GM21786 (cell line): ENCODE data around the gene HDGFL2.

Experiments
- ATAC-seq: cut with Tn5 transposase; IDR thresholded peaks from one replicate; pipeline ENCODE4 v1.9.1; 2021; ENCODE audit not compliant: unreplicated experiment

The HDGFL2 gene

DNA sequence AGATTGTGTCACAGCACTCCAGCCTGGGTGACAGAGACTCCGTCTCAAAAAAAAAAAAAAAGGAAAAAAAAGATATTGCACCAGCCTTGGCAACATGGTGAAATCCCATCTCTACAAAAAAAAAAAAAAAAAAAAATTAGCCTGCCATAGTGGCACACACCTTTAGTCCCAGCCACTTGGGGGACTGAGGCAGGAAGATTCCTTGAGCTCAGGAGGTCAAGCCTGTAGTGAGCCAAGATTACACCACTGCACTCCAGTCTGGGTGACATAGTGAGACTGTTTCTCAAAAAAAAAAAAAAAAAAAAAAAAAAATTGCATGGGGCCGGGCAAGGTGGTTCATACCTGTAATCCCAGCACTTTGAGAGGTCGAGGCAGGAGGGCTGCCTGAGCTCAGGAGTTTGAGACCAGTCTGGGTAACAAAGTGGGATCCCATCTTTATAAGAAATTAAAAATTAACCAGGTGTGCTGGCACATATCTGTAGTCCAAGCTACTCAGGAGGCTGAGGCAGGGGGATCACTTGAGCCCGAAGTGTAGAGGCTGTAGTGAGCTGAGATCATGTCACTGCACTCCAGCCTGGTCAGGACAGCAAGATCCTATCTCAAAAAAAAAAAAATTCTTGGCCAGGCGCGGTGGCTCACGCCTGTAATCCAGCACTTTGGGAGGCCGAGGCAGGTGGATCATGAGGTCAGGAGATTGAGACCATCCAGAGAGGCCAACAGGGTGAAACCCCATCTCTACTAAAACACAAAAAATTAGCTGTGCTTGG, 7.1 kb upstream of the HDGFL2 start:
- no peak for ATAC-seq

DNA sequence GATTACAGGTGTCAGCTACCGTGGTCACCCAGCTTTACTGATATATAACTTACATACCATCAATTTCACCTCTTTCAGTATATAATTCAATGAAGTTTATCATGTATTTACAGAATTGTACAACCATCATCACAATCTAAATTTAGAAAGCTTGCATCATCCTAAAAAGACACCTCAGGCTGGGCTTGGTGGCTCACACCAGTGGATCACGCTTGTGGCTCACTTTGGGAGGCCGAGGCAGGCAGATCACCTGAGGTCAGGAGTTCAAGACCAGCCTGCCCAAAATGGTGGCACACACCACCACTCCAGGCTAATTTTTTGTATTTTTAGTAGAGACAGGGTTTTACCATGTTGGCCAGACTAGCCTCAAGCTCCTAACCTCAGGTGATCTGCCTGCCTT, 4.3 kb upstream of the HDGFL2 start:
- ATAC-seq: no peak

DNA sequence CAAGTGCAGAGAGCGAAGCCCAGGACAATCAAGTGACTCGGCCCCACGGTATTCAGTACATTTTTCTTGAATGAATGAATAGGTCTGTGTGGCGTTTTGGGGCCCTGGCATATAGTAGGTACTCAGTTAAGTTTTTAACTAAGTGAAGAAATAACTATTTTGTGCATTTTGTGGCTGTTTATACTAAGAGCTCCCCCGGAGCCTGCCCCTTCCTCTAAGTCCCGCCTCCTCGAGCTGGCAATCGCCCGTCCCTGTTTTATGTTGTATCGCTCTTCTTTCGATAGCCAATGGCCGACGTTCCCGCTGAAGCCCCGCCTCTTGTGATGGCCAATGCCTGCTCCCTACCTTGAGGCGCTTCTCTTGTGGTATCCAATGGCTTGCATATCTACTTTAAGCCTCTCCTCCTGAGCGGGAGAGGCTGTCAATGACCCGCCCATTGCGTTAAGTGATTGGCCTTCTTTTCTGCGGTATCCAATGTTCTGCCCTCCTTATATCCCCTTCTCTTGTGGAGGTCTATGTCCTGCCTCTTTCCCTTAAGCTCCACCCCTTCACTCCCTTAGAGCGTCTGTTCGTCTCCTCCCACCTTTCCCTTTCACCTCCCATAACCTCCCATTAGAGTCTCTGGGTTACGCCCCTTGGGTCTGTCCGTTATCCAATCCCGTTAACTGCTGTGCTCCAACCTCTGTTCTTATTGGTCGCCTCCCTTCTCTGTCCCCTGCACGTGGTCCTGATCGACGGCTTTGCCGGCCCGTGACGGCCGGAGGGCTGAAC, 509 bp upstream of the HDGFL2 start:
- peak; percentile 80 for ATAC-seq

DNA sequence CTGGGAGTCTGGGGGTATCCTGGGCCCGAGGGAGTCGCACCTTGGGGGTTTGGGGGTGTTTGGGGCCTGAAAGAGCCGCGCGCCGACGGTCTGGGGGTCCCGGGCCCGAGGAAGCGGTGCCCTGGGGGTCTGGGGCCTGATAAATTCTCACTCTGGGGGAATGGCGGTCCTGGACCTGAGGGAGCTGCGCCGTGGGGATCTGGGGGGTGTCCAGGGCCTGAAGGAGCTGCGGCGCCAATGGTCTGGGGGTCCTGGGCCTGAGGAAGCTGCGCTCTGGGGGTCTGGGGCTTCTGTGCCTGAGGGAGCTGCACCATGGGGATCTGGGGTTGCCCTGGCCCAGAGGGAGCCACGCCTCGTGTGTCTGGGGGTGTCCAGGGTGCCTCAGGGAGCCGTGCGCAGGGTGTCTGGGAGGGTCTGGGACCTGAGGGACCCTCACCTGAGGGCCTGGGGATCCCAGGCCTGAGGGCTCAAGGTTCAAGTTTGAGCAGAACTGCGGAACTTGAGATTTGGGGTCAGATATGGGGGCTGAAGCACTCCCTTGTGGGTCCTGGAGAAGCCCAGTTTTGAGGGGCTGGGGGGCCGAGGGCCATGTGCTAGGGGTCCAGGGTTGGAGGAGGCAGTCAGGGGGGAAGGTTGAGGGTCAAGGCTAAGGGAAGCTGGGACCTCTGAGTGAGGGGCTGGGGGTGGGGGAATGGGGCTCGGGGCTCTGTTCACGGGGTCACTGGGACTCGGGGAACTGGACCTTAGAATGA, 1.1 kb downstream of the HDGFL2 start:
- no peak for ATAC-seq

DNA sequence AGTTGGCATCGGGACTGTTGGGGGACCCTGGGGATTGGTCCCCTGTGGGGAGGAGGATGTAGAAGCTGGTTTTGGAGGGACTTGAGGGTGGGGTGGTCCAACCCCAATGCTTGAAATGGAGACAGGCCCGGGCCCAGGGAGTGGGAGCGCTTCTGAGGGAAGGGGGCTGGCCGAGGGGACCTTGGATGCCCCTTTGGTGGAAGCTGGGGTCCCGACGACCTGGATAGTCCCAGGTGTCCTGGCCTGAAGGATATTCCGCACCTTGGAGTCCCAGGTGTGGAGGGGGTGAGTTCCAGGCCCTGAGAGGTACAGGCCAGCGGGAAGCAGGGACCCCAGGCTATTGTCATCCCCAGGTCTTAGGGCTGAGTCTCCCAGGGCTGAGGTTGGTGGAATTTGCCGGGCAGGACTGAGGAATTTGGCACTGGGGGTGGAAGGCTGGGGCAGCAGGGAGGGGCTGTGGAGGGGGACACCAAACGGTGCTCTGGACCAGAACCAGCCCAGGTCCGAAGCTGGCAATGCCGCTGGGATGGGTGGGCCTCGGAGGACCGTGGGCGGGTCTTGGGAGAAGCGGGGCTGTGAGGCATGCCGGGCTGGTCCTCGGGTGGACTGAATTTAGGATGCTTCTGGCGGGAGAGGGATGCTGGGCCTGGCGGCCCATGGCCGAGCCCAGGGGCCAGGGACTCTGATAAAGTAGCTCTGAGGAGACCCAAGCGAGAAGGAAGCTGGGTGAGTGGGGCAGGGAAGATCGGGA, 1.8 kb downstream of the HDGFL2 start:
- ATAC-seq: no peak

DNA sequence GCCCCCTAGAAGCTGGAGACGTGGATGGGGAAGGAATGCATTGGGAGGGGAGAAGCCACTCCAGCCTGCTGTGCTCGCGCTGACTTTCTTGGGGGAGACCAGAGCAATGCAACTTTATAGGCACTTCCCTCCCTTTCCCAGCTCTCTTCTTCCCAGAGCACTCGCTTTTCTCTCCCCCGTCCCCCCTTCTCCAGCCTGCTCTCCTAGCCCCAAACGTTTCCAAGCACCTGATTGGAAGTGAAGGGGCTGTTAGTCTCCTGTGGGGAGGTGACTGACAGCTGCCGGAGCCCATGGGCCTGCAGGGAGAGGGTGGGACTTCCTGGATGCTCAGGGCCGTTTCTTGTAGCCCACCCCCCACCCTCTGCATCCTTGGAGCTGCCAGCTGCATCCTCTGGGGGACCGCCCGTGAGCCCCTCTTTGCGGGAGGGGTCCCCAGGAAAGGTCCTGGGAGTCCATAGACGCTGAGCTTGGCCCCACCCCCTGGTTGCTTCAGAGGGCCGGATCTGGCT, 2.5 kb downstream of the HDGFL2 start:
- no peak for ATAC-seq

DNA sequence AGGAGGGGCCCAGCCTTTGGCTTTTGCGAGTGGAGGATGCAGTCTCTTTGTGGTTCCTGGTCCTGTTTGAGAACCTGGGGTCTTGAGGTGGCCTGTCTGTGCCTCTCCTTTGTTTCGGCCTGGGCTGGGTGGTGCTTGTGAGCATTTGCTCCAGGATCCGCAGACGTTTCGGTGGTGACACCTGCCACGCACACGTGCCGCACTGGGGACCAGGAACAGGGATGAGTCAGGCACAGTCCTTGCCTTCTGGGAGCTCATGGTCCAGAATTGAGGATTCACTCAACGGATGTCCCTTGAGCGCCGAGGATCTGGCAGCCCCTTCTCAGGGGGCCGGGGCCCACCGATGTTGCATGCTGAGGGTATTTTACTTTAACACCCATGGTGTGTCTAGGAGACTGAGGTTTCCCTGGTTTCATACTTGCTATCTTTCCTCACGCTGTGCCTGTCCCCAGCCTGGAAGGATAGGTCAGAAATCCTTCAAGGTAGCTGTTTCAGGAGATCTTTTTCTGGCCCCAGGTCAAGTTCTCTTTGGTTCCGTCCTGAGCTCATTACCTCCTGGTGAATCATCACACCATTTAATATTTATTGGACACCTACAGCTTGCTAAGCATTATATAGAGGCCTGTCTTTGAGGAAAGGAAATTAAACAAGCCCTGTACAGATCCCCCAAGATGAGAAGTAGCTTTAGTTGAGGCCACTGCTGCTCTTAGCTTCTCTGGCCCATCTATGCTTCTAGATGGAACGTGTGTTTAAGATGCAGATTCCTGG, 5.1 kb downstream of the HDGFL2 start:
- no peak for ATAC-seq

DNA sequence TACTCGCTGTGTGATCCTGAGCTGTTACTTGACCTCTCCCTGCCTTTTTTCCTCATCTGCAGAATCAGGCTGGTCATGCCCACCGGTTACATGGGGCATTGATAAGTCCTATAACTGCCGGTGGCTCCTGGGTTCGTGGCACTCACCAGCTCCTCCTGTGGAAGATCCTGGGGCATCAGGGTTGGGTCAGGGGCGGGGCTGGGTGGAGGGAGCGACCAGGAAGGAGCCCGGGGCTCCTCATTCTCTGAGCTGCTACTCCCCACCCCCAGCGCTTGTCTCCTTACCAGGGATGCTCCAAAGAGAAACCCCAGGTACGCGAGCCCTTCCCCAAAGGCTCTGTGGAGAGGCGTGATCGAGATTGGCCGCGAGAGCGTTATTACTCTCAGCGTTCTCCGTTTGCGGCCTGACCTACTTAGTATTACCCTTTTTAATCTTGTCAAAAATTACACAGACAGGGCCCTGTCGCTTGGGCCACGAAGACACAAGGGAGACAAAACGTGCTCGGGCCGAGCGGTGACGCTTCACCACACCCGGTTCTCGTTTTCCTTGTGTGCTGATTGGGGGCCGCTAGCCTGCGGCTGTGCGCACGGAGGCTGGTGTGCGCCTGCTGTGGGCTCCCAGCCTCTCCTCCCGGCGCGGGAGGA, 10.7 kb downstream of the HDGFL2 start:
- no peak for ATAC-seq

DNA sequence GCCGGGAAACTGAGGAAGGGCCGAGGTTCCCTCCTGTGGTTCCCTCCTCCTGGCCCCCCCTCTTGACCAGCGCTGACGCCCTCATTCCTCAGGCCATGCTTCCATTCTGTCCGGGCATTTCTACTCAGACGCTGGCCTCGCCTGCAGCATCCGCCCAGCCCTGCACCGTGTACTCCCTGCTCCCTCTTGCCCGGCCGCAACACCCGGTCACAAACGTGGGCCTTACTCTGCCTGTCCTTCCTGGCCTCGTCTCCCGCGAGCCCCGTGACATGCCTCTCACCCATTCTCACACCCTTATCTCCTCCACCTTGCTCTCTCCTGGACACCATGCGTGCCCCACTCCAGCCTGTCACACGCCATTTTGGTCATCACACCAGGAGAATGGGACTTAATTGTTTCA, 11.3 kb downstream of the HDGFL2 start:
- ATAC-seq: no peak

DNA sequence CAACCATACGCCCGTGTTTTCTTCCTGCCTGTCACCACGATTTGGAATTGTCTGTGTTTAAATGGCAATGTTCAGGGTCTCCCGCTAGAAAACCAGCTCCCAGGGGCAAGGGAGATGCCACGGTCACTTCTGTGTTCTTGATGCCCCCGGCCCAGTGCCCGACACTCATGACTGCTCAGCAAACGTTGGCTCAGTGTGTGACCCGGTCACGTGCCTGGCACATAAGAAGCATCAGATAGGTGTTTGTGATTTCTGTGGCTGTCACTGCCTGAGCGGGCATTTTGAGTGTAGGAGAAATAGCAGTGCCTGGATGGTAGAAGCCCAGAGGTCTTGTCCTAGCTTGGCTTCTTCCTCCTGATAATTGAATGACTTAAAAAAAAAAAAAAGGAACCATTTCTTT, 15.5 kb downstream of the HDGFL2 start:
- no peak for ATAC-seq

DNA sequence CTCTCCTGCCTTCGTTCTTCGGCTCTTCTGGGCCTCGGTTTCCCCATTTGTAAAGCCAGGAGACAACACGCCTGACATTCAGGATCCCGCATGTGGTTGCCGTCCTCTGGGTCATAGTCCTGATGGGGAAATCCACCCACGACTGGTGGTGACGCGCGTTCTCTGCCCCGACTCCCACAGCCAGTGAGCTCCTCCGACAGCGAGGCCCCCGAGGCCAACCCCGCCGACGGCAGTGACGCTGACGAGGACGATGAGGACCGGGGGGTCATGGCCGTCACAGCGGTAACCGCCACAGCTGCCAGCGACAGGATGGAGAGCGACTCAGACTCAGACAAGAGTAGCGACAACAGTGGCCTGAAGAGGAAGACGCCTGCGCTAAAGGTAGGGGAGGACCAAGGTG, 16.4 kb downstream of the HDGFL2 start:
- ATAC-seq: no peak

DNA sequence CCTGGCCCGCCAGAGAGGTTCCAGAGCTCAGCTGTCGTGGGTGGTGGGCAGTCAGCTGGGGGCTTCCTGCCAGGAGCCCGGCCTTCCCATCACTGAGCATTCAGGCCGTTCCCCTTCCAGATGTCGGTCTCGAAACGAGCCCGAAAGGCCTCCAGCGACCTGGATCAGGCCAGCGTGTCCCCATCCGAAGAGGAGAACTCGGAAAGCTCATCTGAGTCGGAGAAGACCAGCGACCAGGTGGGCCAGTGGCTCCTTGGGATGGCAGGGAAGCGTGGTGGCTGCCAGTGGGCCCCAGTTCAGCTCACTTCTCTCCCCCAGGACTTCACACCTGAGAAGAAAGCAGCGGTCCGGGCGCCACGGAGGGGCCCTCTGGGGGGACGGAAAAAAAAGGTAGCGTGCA, 19.3 kb downstream of the HDGFL2 start:
- ATAC-seq: no peak

DNA sequence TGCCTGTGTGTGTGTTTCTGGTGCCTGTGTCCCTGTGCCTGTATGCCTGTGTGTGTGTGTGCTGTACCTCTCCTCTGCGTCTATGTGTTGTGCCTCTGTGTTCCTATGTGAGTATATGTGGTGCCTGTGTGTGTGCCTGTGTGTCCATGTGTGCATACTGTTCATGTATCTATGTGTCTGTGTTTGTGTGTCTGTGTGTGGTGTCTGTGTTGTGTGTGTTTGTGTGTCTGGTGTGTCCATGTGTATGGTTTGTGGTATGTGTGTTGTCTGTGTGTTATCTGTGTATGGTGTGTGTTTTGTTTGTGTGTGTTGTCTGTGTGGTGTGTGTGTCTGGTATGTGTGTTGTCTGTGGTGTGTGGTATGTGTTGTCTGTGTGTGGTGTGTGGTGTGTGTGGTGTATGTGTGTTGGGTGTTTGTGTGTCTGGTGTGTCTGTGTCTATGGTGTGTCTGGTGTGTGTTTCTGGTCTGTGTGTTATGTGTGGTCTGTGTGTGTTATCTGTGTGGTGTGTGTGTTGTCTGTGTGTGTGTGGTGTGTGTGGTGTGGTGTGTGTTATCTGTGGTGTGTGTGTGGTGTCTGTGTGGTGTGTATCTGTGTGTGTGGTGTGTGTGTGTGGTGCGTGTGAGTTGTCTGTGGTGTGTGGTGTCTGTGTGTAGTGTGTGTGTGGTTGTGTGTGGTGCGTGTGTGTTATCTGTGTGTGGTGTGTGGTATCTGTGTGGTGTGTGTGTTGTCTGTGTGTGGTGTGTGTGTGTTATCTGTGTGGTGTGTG, 20.4 kb downstream of the HDGFL2 start:
- ATAC-seq: no peak

DNA sequence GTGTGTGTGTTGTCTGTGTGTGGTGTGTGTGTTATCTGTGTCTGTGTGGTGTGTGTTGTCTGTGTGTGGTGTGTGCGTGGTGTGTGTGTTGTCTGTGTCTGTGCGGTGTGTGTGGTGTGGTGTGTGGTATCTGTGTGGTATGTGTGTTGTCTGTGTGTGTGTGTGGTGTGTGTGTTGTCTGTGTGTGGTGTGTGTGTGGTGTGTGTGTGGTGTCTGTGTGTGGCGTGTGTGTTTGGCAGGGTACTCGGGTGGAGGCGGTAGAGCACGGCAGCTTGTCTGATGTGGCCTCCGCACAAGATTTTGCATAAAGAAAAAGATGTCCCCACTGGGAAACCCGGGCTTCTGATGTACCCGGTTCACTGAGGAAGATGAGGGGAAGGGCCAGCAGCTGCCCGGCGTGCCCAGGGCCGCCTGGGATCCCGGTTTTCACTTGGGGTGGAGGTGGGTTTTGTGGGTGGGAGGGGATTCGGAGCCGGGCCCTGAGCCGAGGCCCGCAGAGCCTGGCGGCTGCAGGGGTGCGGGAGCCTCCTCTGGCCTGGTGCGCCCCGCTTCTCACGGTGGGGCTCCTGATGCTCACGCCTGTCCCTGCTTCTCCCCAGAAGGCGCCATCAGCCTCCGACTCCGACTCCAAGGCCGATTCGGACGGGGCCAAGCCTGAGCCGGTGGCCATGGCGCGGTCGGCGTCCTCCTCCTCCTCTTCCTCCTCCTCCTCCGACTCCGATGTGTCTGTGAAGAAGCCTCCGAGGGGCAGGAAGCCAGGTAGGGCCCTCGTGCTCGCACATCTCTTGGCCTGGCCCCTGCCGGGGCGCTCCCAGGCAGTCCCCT, 21.2 kb downstream of the HDGFL2 start:
- ATAC-seq: no peak

DNA sequence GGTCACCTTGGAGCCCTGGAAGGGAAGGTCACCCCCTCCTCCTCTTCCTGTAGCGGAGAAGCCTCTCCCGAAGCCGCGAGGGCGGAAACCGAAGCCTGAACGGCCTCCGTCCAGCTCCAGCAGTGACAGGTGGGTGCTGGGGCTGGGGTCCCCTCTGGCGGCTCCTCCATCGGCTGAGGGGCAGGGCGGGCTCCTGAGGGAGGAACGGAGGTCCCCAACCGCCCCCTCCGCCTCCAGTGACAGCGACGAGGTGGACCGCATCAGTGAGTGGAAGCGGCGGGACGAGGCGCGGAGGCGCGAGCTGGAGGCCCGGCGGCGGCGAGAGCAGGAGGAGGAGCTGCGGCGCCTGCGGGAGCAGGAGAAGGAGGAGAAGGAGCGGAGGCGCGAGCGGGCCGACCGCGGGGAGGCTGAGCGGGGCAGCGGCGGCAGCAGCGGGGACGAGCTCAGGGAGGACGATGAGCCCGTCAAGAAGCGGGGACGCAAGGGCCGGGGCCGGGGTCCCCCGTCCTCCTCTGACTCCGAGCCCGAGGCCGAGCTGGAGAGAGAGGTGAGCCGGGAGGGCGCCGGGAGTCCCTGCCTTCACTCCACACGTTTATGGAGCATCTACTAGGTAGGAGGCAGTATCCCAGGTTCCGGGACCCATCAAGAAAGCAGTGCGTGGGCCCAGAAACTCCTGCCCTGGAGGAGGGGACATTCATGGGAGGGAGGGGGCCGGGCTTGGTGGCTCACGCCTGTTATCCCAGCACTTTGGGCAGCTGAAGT, 22.0 kb downstream of the HDGFL2 start:
- ATAC-seq: no peak

DNA sequence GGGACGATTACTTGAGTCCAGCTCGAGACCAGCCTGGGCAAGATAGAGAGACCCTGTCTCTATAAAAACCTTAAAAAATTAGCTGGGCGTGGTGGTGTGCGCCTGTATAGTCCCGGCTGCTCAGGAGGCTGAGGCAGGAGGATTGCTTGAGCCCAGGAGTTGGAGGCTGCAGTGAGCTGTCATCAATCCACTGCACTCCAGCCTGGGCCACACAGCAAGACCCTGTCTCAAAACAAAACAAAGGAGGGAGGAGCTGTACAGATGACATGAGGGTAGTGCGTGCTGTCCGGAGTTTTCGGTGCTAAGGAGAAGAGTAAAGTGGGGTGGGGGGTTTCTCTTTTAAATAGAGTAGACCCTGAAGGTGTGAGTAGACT, 22.6 kb downstream of the HDGFL2 start:
- no peak for ATAC-seq

DNA sequence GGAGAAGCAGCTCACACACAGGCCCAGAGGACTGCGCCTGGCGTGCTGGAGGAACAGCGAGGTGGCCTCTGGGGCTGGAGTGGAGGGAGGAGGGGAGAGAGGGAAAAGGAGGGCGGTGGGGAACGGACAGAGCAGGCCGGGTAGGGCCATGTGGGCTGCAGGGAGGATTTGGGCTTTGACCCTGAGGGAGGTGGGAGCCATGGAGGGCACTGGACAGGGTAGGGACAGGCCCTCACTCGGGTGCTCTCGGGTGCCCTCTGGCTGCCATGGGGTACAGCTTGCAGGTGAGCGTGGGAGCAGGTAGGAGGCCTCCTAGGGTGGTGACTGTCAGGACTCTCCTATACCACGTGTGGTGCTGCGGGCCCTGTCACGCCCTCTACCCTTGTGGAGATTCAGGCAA, 23.4 kb downstream of the HDGFL2 start:
- ATAC-seq: no peak
